Lower lobe of right lung (tissue), 2 donors: ENCODE measurements around the gene SYNRG. TPM values are rescaled to one million over a fixed set of nuclear protein-coding genes. Genes with fewer than 3 reads are reported as not detected.

ENCODE experiments used
- ATAC-seq, 2 donors: fragments of 200-7000 bp; cut with Tn5 transposase; one replicate each; pipeline ENCODE4 v1.9.1; 2020 to 2022; ENCODE audit warnings: mild to moderate bottlenecking in 2 of 2, moderate library complexity in 2 of 2
- DNase-seq: peaks from one replicate; pipeline ENCODE4 v3.0.0-alpha.2; 2020
- H3K27ac ChIP-seq: fragments of 200-600 bp; one replicate; pipeline ENCODE4 v1.8.0; 2022
- H3K27me3 ChIP-seq: fragments of 200-600 bp; one replicate; pipeline ENCODE4 v1.8.0; 2022; ENCODE audit warnings: low read depth
- H3K36me3 ChIP-seq: fragments of 200-600 bp; one replicate; pipeline ENCODE4 v1.8.0; 2022; ENCODE audit warnings: mild to moderate bottlenecking
- H3K4me1 ChIP-seq: fragments of 200-600 bp; one replicate; pipeline ENCODE4 v1.8.0; 2022
- H3K4me3 ChIP-seq: fragments of 200-600 bp; one replicate; pipeline ENCODE4 v1.8.0; 2022; ENCODE audit warnings: mild to moderate bottlenecking
- H3K9me3 ChIP-seq: fragments of 200-600 bp; one replicate; pipeline ENCODE4 v1.8.0; 2022
- intact Hi-C: fragments of 100-400 bp; cut with DNase I; formaldehyde crosslinking; loops from one replicate; pipeline ENCODE4 v1.11.0; 2022
- total RNA-seq: library from RNA; stranded (reverse); fragmentation: NEBNext Ultra II Directional; extraction: Animal tissue kit (Norgen Biotek cat#: 25700); gene quantifications from one replicate; pipeline ENCODE4 v1.2.1, GENCODE V29; 2021
- TF ChIP-seq, protein P1 (sequence below): fragments of 200-600 bp; IDR thresholded peaks from one replicate; pipeline ENCODE4 v1.8.0; 2022; ENCODE audit warnings: antibody characterized with exemption, mild to moderate bottlenecking
- donor health status: DM: no; HTN: yes; CAD: no; lungs with severe emphysema.

SYNRG gene
- total RNA-seq, 1 donor from 2014 or later, result 39.7 TPM

DNA sequence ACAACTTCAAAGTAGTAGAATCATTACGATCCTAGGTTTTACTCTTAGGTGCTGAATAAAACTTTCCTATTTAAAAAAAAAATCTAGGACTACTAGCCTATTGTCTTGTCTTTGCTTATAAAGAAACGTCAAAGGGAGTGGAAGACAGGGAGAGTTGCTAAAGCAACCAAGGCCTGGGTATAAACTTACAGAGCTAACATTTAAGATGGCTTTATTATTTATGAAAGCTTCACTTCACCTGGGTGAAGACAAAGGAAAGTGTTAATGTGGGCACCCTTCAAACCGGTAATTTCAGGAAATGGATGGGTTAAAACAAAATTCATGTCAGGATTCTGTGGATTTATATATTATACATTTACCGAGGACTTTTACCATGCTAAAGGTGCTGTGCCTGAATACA is 117.1 kb downstream of the SYNRG start:
- no peaks in the 10 kb centered on the region for H3K9me3 ChIP-seq
- DNase-seq, result no peak
- TF ChIP-seq, protein P1, sequence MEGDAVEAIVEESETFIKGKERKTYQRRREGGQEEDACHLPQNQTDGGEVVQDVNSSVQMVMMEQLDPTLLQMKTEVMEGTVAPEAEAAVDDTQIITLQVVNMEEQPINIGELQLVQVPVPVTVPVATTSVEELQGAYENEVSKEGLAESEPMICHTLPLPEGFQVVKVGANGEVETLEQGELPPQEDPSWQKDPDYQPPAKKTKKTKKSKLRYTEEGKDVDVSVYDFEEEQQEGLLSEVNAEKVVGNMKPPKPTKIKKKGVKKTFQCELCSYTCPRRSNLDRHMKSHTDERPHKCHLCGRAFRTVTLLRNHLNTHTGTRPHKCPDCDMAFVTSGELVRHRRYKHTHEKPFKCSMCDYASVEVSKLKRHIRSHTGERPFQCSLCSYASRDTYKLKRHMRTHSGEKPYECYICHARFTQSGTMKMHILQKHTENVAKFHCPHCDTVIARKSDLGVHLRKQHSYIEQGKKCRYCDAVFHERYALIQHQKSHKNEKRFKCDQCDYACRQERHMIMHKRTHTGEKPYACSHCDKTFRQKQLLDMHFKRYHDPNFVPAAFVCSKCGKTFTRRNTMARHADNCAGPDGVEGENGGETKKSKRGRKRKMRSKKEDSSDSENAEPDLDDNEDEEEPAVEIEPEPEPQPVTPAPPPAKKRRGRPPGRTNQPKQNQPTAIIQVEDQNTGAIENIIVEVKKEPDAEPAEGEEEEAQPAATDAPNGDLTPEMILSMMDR, result no peak
- H3K36me3 ChIP-seq, result no peaks in the 10 kb centered on the region
- H3K4me1 ChIP-seq, result peaks cover 36% of the 10 kb centered on the region
- H3K27ac ChIP-seq, result no peak overlapping the region
- intact Hi-C loops, result no loop called here
- H3K4me3 ChIP-seq, result no peak overlapping the region
- no peak for ATAC-seq
- H3K27me3 ChIP-seq, result no peaks in the 10 kb centered on the region

DNA sequence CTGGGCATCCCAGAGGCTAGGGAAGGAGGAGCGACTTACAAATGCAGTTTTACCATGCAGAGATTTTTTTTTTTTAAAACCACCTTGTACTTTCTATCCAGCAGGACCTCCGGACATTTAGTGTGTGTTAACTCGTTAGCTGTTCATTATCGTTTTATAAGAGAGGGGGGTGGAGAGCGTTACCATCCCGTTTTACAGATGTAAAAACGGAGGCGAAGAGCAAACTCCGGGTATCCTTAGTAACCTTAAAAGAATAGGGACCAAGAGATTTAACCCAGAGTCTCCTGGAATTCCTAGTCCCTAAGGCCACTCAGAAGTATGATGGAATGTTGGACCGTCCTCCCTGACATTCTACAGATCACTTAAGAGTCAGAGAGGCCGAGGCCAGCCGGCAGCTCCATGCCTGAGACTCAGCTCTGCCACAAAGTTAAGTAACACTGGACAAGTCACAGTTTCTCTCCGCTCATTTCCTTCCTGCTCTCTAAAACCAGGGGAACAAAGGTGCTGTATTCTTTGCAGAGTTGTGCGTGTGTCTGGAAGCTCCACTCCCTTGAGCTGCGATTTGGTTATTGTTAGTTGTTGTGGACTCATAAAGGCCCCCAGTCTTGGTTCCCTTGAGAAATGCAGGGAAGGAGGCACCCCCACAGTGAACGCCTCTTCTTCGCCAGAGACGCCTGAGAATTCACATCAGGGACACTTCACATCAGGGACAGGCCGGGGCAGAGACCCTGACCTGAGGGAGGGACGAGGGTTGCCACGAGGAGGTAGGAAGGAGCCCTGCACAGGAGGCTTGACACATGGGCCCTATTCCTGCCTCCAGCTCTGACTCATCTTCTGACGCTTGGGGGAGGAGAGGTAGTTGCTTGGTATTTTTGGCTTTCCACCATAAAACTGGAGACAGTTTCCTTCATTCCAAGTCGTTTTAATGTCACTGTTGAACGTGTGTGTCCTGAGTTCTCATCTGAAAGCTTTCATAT is 118.3 kb downstream of the SYNRG start:
- peak overlapping the region; percentile 83 for H3K27ac ChIP-seq
- no peaks in the 10 kb centered on the region for H3K27me3 ChIP-seq
- intact Hi-C loops, result no loop called here
- ATAC-seq (no peak), DNase-seq (no peak)
- H3K4me3 ChIP-seq, result peak overlapping the region; percentile 85
- peaks cover 36% of the 10 kb centered on the region for H3K4me1 ChIP-seq
- H3K36me3 ChIP-seq, result no peaks in the 10 kb centered on the region
- no peaks in the 10 kb centered on the region for H3K9me3 ChIP-seq
- TF ChIP-seq, protein P1, result no peak

DNA sequence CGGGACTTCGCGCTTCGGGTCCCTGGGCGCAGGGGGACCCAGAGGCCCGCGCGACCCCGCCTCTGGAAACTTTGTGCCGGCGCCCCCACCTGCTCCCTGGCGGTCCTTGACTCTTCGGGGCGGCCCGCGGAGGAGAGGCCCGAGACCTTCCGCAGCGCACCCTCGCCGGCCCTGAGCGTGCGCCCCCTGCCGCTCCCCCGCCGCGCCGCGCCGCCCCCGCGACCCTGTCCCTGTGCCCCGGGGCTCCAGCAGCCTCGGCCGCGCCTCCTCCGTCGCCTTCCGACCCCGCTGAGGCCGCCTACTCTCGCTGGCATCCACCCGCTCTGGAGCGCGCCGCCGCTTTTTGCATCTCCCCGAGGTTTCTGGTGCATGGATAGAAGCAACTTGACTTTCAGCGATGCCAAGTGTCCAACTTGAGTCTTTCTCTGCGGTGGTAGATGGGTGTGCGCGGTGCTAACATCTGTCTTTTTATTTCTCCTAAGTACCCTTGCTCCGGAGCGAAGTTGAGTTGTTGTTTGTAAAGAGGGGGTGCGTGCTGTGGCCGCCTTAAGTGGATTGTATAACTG is 119.1 kb downstream of the SYNRG start:
- no peaks in the 10 kb centered on the region for H3K9me3 ChIP-seq
- intact Hi-C loops, result no loop called here
- peak; percentile 56 to 61 for ATAC-seq

DNA sequence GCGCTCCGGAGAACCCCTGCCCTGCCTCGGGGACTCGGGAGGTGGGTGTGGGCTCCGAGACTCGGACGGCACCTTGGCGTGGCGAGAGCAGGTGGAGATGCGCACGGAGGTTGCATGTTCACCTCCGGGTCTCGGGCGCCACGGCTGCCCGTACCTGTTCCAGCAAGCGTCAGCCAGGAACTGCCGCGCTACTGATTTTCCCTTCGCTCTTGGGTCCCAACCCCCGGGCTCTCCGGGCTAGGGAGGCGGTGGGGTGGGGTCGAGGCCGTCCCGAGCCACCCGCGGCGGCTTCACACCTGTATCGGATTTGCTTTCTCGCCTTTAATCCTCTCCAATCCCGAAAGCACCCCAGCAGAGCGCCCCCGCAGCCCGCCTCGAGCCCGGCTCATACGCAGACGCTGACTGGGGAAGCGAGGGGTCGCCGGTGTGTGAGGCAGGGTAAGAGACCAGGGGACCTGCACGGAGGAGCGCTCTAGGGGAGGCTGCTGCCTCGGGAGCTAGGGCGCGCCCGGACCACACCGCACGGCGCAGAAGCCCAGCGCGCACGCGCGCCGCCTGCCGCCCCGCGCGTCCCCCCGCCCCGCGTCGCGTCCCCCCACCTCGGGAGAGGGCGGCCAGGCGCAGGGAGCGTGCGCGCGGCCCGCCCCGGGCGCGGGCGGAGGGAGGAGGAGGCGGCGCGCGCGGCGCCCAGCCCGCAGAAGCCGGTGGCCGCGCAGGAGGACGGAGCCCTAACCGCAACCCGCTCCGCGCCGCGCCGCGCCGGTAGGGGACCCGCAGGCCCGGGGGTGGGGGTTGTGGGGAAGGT is 119.8 kb downstream of the SYNRG start, which contains the start of gene DUSP14:
DUSP14 (plus strand) TSS at position 695 of the 805 bp plus-strand sequence. CDS start 22,382 bp downstream, outside the sequence.
- Histone ChIP-seq H3K4me3 (peak within 1 kb of the TSS; percentile 85), H3K4me1 (peaks cover 36% of the 10 kb centered on the region), H3K36me3 (no peaks in the 10 kb centered on the region), H3K9me3 (no peaks in the 10 kb centered on the region), H3K27ac (peak within 1 kb of the TSS; percentile 92), H3K27me3 (no peaks in the 10 kb centered on the region)
- peak; percentile 88 to 95 for ATAC-seq
- intact Hi-C loops, result no loop called here
- peak; percentile 82 for DNase-seq
- TF ChIP-seq, protein P1, result no peak

More for the DNA sequence above, 119.1 kb downstream of the SYNRG start:
- Histone ChIP-seq H3K36me3 (no peaks in the 10 kb centered on the region), H3K27ac (peak overlapping the region; percentile 83), H3K4me1 (peaks cover 36% of the 10 kb centered on the region), H3K4me3 (peak overlapping the region; percentile 85), H3K27me3 (no peaks in the 10 kb centered on the region)
- DNase-seq, result peak; percentile 77
- TF ChIP-seq, protein P1, result peak; percentile 34

DNA sequence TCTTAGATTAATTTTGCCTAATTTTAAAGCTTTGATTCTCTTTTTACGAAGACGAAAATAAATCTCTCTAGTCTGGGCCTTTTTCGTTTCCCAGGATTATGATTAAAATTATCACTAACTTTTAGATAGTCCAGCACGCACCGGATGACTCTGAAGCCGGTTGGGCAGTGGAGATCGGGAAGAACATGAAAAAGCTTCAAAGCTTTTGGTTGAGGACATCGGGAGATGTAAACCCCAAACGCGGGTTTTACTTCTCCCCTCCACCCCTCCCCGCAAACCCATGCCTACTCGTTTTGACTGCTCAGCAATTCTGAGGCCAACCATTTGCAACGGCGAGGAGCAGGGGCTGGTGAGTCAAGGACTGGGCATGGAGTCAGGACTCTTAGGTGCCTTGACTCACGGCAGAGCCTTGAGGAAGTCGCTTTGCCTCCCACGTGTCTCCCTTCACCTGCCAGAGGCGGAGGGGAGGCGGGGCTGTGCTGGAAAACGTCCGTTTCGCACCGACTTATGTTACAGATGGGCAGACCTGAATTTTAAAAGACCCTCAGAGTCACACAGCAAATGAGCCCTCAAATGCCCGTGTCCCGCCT is 120.5 kb downstream of the SYNRG start:
- H3K4me3 ChIP-seq, result peak overlapping the region; percentile 85
- ATAC-seq (peak; percentile 88 to 92), DNase-seq (peak; percentile 83)
- intact Hi-C loops, result no loop called here
- H3K36me3 ChIP-seq, result no peaks in the 10 kb centered on the region
- no peaks in the 10 kb centered on the region for H3K9me3 ChIP-seq
- no peaks in the 10 kb centered on the region for H3K27me3 ChIP-seq
- TF ChIP-seq, protein P1, result no peak
- H3K27ac ChIP-seq, result peak overlapping the region; percentile 92
- peaks cover 36% of the 10 kb centered on the region for H3K4me1 ChIP-seq
